22Rv1 (cell line): ENCODE results near the gene RFX3.

Source experiments
- CTCF ChIP-seq: fragments of 450-650 bp; IDR thresholded peaks from 2 replicates; pipeline ENCODE4 v1.5.1; 2017; ENCODE audit warnings: mild to moderate bottlenecking
- ZFX ChIP-seq: fragments of 450-650 bp; IDR thresholded peaks from 2 replicates; pipeline ENCODE4 v1.6.1; 2017; ENCODE audit warnings: antibody characterized with exemption, borderline replicate concordance

- TF ChIP-seq CTCF: no peak
- TF ChIP-seq ZFX: no peak
These were observed 15.0 kb downstream of the RFX3 start for GRCh38 chr9:3510796-3511195.
